Endothelial cell of umbilical vein (primary cell): Measurements from ENCODE around the gene NAA30.

Experiments
- CTCF ChIP-seq, 2 donors: IDR thresholded peaks; 1 replicate in 1 of 2; 2 replicates in 1 of 2; pipeline ENCODE4 v1.5.1; 2011; ENCODE audit warnings: low read length in 2 of 2, mild to moderate bottlenecking in 2 of 2, moderate library complexity in 2 of 2, control low read depth in 1 of 2, inconsistent platforms in 1 of 2, low read depth in 1 of 2; ENCODE audit not compliant: insufficient read depth in 1 of 2; ENCODE audit errors: extremely low read depth in 1 of 2
- POLR2A ChIP-seq: IDR thresholded peaks from 2 replicates; pipeline ENCODE4 v1.6.1; 2012; ENCODE audit warnings: low read depth, mild to moderate bottlenecking, control low read depth, low read length

GRCh38 chr14:57405562-57405961 lies 15.2 kb downstream of the NAA30 start:
- TF ChIP-seq CTCF (IDR thresholded peaks at IDR 0.05; ENCODE audit: extremely low read depth in 1 of 2, insufficient read depth in 1 of 2, low read depth in 1 of 2, low read length in 2 of 2) (no peak), POLR2A (no peak)
